Lung (tissue), 12 donors: ENCODE measurements around the gene DLGAP4. TPM values are rescaled to one million over a fixed set of nuclear protein-coding genes. Genes with fewer than 3 reads are reported as not detected.

ENCODE experiments used
- ATAC-seq: fragments of 200-7000 bp; cut with Tn5 transposase; one replicate; pipeline ENCODE4 v1.9.1; 2020; ENCODE audit warnings: moderate number of reproducible peaks; ENCODE audit not compliant: insufficient read depth, low FRiP score
- DNase-seq, 3 donors: peaks; one replicate each; pipeline ENCODE4 v3.0.0-alpha.2; 2013 to 2017
- H3K27ac ChIP-seq, 2 donors: one replicate each; pipeline ENCODE4 v1.5.1; 2013; ENCODE audit warnings: mild to moderate bottlenecking in 2 of 2, moderate library complexity in 2 of 2, control low read depth in 1 of 2, inconsistent platforms in 1 of 2, low read depth in 1 of 2, low read length in 1 of 2
- H3K27me3 ChIP-seq, 3 donors: one replicate each; pipeline ENCODE4 v1.5.1; 2013; ENCODE audit warnings: low read length in 2 of 3; ENCODE audit not compliant: control insufficient read depth in 3 of 3, insufficient read depth in 3 of 3
- H3K36me3 ChIP-seq, 4 donors: one replicate each; pipeline ENCODE4 v1.5.1; 2013; ENCODE audit warnings: low read length in 4 of 4, mild to moderate bottlenecking in 1 of 4, moderate library complexity in 1 of 4; ENCODE audit not compliant: control insufficient read depth in 4 of 4, insufficient read depth in 4 of 4
- H3K4me1 ChIP-seq, 5 donors: one replicate each; pipeline ENCODE4 v1.5.1; 2013; ENCODE audit warnings: low read length in 5 of 5, mild to moderate bottlenecking in 2 of 5, moderate library complexity in 1 of 5; ENCODE audit not compliant: control insufficient read depth in 5 of 5, insufficient read depth in 5 of 5
- H3K4me3 ChIP-seq: one replicate; pipeline ENCODE4 v1.5.1; 2013; ENCODE audit warnings: mild to moderate bottlenecking, control low read depth, moderate library complexity
- H3K9ac ChIP-seq, 2 donors: one replicate each; pipeline ENCODE4 v1.5.1; 2013; ENCODE audit warnings: low read length in 2 of 2, control low read depth in 1 of 2; ENCODE audit not compliant: insufficient read depth in 1 of 2
- H3K9me3 ChIP-seq, 4 donors: one replicate each; pipeline ENCODE4 v1.5.1; 2013; ENCODE audit warnings: low read length in 3 of 4, mild to moderate bottlenecking in 1 of 4, moderate library complexity in 1 of 4; ENCODE audit not compliant: control insufficient read depth in 4 of 4, insufficient read depth in 3 of 4
- CTCF ChIP-seq: IDR thresholded peaks from 2 replicates; pipeline ENCODE4 v1.5.1; 2012; ENCODE audit warnings: mild to moderate bottlenecking; ENCODE audit errors: control extremely low read depth, extremely low read depth
- WGBS, 2 donors: extraction: QIAGEN DNeasy Blood & Tissue Kit; methylation state at CpG; one replicate each; pipeline ENCODE4 v1.1.7; 2013; 5-methylcytosine and 5-hydroxymethylcytosine counted together
- polyA plus RNA-seq, 2 donors: library from polyadenylated mRNA; stranded (reverse); fragments of 200-250 nt; gene quantifications; one replicate each; pipeline ENCODE4 v1.2.1, GENCODE V29; 2013
- total RNA-seq, 2 donors: library from RNA; depleted of rRNA in 1 of 2; stranded (reverse); fragments of >200 nt in 1 of 2; gene quantifications; one replicate each; pipeline ENCODE4 v1.2.1, GENCODE V29; 2014 to 2021
- donor health status: control.
- donor health status: control.
- donor health status: Bipolar disorder and iron deficiency.
- donor health status: healthy.
- donor health status: DM: yes; HTN: yes; CAD: no.

DLGAP4 gene
- total and polyA plus RNA-seq, 4 donors, result 34.6 to 67.6 (median 35.8) TPM

GRCh38 chr20:36315545-36316351 is 9.6 kb downstream of the DLGAP4 start:
- H3K4me1 ChIP-seq, result no peaks in the 10 kb centered on the region
- H3K4me3 ChIP-seq, result no peak overlapping the region
- no peak overlapping the region for H3K27ac ChIP-seq
- WGBS, 2 donors, result 56 to 67% methylated on average over 11 of the region's 11 CpGs
- TF ChIP-seq CTCF, result no peak
- H3K36me3 ChIP-seq, result no peaks in the 10 kb centered on the region
- H3K9ac ChIP-seq, result no peak overlapping the region
- peaks cover 0 to 4% (median 0%) of the 10 kb centered on the region in 4 donors for H3K9me3 ChIP-seq
- DNase-seq (no peak), ATAC-seq (no peak)
- peaks cover 0 to 9% (median 0%) of the 10 kb centered on the region in 3 donors for H3K27me3 ChIP-seq

GRCh38 chr20:36317675-36318074 is 11.5 kb downstream of the DLGAP4 start:
- Histone ChIP-seq H3K9ac (no peak overlapping the region), H3K4me1 (no peaks in the 10 kb centered on the region), H3K4me3 (no peak overlapping the region), H3K27ac (no peak overlapping the region), H3K9me3 (peaks cover 0 to 4% (median 0%) of the 10 kb centered on the region in 4 donors), H3K36me3 (no peaks in the 10 kb centered on the region), H3K27me3 (no peaks in the 10 kb centered on the region)
- DNase-seq (no peak), ATAC-seq (no peak)
- no peak for TF ChIP-seq CTCF
- 79 to 84% methylated on average over 3 of the region's 3 CpGs for WGBS, 2 donors

GRCh38 chr20:36318166-36318565 is 12.0 kb downstream of the DLGAP4 start:
- TF ChIP-seq CTCF, result no peak
- Histone ChIP-seq H3K9ac (no peak overlapping the region), H3K4me1 (no peaks in the 10 kb centered on the region), H3K36me3 (no peaks in the 10 kb centered on the region), H3K27ac (no peak overlapping the region), H3K27me3 (no peaks in the 10 kb centered on the region), H3K4me3 (no peak overlapping the region), H3K9me3 (peaks cover 0 to 4% (median 0%) of the 10 kb centered on the region in 4 donors)
- DNase-seq (no peak), ATAC-seq (no peak)
- 68 to 69% methylated on average over 3 of the region's 3 CpGs for WGBS, 2 donors
